Measurements from ENCODE around the gene KYAT1. TPM values are rescaled to one million over a fixed set of nuclear protein-coding genes. Genes with fewer than 3 reads are reported as not detected.

The KYAT1 gene
- total RNA-seq, 1 donor from 2014 or later: 9.5 TPM

DNA sequence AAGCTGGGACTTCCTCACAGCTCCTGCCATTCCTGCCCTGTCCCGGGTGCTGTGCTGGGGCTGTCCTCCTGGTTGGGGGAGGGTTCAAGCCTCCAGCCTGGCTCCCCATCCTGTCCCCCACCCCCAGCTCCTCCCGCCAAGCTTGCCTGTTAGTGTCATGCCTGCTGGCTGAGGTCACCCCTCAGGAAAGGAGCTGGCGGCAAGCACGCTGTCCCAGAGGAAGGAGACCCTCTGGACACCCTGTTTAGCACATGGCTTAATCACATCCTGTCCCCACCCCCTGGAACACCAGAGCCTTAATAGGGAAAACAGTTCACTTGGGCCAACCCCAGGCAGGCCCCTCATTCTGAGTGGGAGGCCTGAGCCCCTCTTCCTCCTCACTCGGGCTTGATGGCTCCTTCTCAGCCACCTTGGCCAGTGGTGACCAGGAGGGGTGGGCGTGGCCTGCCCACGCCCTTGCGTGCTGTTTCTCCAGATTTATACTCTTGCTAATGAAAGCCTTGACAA is 29.8 kb upstream of the KYAT1 start:
- no peak overlapping the region for H3K4me3 ChIP-seq (ENCODE audit: low read depth, low read length)
- TF ChIP-seq, protein P1, sequence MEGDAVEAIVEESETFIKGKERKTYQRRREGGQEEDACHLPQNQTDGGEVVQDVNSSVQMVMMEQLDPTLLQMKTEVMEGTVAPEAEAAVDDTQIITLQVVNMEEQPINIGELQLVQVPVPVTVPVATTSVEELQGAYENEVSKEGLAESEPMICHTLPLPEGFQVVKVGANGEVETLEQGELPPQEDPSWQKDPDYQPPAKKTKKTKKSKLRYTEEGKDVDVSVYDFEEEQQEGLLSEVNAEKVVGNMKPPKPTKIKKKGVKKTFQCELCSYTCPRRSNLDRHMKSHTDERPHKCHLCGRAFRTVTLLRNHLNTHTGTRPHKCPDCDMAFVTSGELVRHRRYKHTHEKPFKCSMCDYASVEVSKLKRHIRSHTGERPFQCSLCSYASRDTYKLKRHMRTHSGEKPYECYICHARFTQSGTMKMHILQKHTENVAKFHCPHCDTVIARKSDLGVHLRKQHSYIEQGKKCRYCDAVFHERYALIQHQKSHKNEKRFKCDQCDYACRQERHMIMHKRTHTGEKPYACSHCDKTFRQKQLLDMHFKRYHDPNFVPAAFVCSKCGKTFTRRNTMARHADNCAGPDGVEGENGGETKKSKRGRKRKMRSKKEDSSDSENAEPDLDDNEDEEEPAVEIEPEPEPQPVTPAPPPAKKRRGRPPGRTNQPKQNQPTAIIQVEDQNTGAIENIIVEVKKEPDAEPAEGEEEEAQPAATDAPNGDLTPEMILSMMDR (IDR thresholded peaks at IDR 0.05; ENCODE audit: insufficient read depth, low read length, severe bottlenecking): no peak
- H3K36me3 ChIP-seq (ENCODE audit: control insufficient read depth, insufficient read depth, low read length): peaks cover 49% of the 10 kb centered on the region
- DNase-seq (ENCODE audit: low read depth): peak; percentile 63
- H3K27me3 ChIP-seq (ENCODE audit: control insufficient read depth, insufficient read depth, low read length): no peaks in the 10 kb centered on the region
- peak; percentile 82 for FAIRE-seq

DNA sequence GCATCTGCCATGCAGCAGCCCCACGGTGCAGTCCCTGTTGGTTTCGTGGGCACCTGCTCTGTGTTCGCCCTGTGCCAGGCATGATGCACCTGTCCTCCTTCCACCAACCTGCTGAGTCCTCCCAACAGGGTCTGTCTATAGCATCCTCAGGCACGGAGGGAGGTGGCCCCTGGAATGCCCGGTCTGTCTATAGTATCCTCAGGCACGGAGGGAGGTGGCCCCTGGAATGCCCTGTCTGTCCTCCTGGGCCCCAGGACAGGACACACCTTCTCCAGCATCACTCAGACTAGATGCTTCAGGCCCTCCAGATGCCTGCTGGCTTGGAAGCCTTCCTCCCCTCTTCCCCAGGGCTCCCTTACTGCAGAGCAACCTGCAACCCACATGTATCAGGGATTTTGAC is 29.2 kb upstream of the KYAT1 start:
- TF ChIP-seq, protein P1 (IDR thresholded peaks at IDR 0.05; ENCODE audit: insufficient read depth, low read length, severe bottlenecking): no peak
- Histone ChIP-seq H3K36me3 (ENCODE audit: control insufficient read depth, insufficient read depth, low read length) (peaks cover 43% of the 10 kb centered on the region), H3K4me3 (ENCODE audit: low read depth, low read length) (no peak overlapping the region), H3K27me3 (ENCODE audit: control insufficient read depth, insufficient read depth, low read length) (no peaks in the 10 kb centered on the region)
- FAIRE-seq (peak; percentile 18), DNase-seq (ENCODE audit: low read depth) (no peak)

DNA sequence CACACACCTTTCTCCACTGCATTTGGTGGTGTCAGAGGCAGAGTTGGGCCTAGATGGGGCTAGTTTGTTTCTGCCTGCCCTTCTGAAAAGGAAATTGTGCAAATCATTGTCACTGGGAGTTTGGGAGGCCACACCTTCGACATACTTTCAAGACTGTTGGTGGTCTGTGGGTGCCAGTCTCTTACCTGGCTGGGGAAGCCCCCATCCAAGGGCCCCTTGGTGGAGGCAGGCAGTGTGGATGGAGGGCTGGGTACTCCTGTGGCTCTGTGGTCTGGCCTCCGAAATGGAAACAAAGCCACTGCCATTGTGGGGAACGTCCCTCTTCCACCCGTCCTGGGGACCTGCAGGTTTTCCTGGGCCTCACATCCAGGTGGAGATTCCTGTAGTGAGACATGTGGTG is 28.1 kb upstream of the KYAT1 start:
- peaks cover 42% of the 10 kb centered on the region for H3K36me3 ChIP-seq (ENCODE audit: control insufficient read depth, insufficient read depth, low read length)
- H3K27me3 ChIP-seq (ENCODE audit: control insufficient read depth, insufficient read depth, low read length): no peaks in the 10 kb centered on the region
- no peak for DNase-seq (ENCODE audit: low read depth)
- TF ChIP-seq, protein P1 (IDR thresholded peaks at IDR 0.05; ENCODE audit: insufficient read depth, low read length, severe bottlenecking): no peak
- no peak for FAIRE-seq
- H3K4me3 ChIP-seq (ENCODE audit: low read depth, low read length): no peak overlapping the region

DNA sequence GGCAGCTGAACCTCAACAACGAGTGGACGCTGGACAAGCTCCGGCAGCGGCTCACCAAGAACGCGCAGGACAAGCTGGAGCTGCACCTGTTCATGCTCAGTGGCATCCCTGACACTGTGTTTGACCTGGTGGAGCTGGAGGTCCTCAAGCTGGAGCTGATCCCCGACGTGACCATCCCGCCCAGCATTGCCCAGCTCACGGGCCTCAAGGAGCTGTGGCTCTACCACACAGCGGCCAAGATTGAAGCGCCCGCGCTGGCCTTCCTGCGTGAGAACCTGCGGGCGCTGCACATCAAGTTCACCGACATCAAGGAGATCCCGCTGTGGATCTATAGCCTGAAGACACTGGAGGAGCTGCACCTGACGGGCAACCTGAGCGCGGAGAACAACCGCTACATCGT is 26.6 kb upstream of the KYAT1 start:
- Histone ChIP-seq H3K4me3 (ENCODE audit: low read depth, low read length) (no peak overlapping the region), H3K36me3 (ENCODE audit: control insufficient read depth, insufficient read depth, low read length) (peaks cover 37% of the 10 kb centered on the region), H3K27me3 (ENCODE audit: control insufficient read depth, insufficient read depth, low read length) (no peaks in the 10 kb centered on the region)
- TF ChIP-seq, protein P1 (IDR thresholded peaks at IDR 0.05; ENCODE audit: insufficient read depth, low read length, severe bottlenecking): no peak
- no peak for DNase-seq (ENCODE audit: low read depth)
- FAIRE-seq: no peak

DNA sequence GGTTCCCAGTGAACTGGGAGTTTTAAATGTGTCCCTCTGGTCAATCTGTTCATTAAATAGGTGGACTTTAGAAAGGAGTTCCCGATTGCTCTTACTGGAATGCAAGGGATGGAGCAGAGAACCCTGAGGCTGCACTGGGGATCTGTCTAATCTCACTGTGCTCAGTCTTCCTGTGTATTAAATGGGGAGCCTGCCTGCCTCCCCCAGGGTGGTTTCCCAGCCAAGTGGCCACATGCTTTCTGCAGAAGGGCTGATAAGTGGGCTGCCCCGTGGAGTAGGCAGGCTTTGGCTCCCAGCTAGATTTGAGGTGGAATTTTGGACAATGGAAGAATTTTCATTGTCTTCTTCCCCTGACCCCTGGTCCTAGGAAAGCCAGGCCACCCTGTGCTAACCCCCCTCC is 25.0 kb upstream of the KYAT1 start:
- no peak for FAIRE-seq
- TF ChIP-seq, protein P1 (IDR thresholded peaks at IDR 0.05; ENCODE audit: insufficient read depth, low read length, severe bottlenecking): no peak
- H3K36me3 ChIP-seq (ENCODE audit: control insufficient read depth, insufficient read depth, low read length): peaks cover 42% of the 10 kb centered on the region
- no peak for DNase-seq (ENCODE audit: low read depth)
- H3K27me3 ChIP-seq (ENCODE audit: control insufficient read depth, insufficient read depth, low read length): no peaks in the 10 kb centered on the region
- no peak overlapping the region for H3K4me3 ChIP-seq (ENCODE audit: low read depth, low read length)

DNA sequence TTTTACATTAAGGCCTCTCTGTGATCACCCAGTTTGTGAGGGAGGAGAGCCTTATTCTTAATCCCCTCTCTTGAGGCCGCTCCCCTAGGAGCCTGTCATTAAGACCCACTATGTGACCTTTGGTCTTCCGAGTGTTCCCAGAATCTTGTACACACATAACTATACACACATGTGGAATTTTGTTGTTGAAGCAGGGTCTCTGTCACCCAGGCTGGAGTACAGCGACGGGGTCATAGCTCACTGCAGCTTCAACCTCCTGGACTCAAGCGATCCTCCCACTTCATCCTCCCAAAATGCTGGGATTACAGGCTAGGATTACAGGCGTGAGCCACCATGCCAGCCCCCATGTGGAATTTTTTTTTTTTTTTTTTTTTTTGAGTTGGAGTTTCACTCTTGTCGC is 24.2 kb upstream of the KYAT1 start:
- DNase-seq (ENCODE audit: low read depth) (no peak), FAIRE-seq (no peak)
- Histone ChIP-seq H3K4me3 (ENCODE audit: low read depth, low read length) (no peak overlapping the region), H3K36me3 (ENCODE audit: control insufficient read depth, insufficient read depth, low read length) (peaks cover 40% of the 10 kb centered on the region), H3K27me3 (ENCODE audit: control insufficient read depth, insufficient read depth, low read length) (no peaks in the 10 kb centered on the region)
- TF ChIP-seq, protein P1 (IDR thresholded peaks at IDR 0.05; ENCODE audit: insufficient read depth, low read length, severe bottlenecking): no peak

Measured in bronchial epithelial cell (primary cell).